Mucosa of descending colon (tissue), 3 donors: Measurements from ENCODE around the gene DMXL1. TPM values are rescaled to one million over a fixed set of nuclear protein-coding genes. Genes with fewer than 3 reads are reported as not detected.
"Not testable (repeated sequence)": the region's sequence is repeated elsewhere in the genome, so short reads cannot be mapped to it uniquely, and the experiment has no call there.

ENCODE experiments used
- ATAC-seq: fragments of 200-7000 bp; cut with Tn5 transposase; one replicate; pipeline ENCODE4 v1.9.1; 2020; ENCODE audit warnings: mild to moderate bottlenecking, moderate library complexity
- DNase-seq, 3 donors: peaks; one replicate each; pipeline ENCODE4 v3.0.0-alpha.2; 2020
- H3K36me3 ChIP-seq: fragments of 200-600 bp; one replicate; pipeline ENCODE4 v1.8.0; 2021; ENCODE audit warnings: low read depth, mild to moderate bottlenecking
- H3K4me1 ChIP-seq: fragments of 200-600 bp; one replicate; pipeline ENCODE4 v1.8.0; 2021; ENCODE audit warnings: low read depth, mild to moderate bottlenecking
- H3K4me3 ChIP-seq: fragments of 200-600 bp; one replicate; pipeline ENCODE4 v1.8.0; 2021; ENCODE audit warnings: mild to moderate bottlenecking
- H3K9me3 ChIP-seq: fragments of 200-600 bp; one replicate; pipeline ENCODE4 v1.8.0; 2021; ENCODE audit warnings: mild to moderate bottlenecking
- intact Hi-C, 2 donors: fragments of 100-400 bp; cut with DNase I in 1 of 2; cut with micrococcal nuclease in 1 of 2; formaldehyde crosslinking; loops; one replicate each; pipeline versions ENCODE4 v1.11.0 to v1.11.1; 2022; cut with DNase I, micrococcal nuclease
- total RNA-seq, 3 donors: library from RNA; stranded (reverse); fragmentation: NEBNext Ultra II Directional in 2 of 3; extraction: Animal tissue kit (Norgen Biotek cat#: 25700) in 2 of 3; gene quantifications; one replicate each; pipeline versions ENCODE4 v1.2.1 to v1.2.4, GENCODE V29; 2021 to 2023
- TF ChIP-seq, protein P1 (sequence below): fragments of 200-600 bp; IDR thresholded peaks from one replicate; pipeline ENCODE4 v1.8.0; 2022; ENCODE audit warnings: antibody characterized with exemption, mild to moderate bottlenecking
- donor health status: DM: no; HTN: no; CAD: no; lungs with moderate emphysema.
- donor health status: DM: no; HTN: no; CAD: no.
- donor health status: DM: no; HTN: yes; CAD: no.

Gene DMXL1
- total RNA-seq, 3 donors from 2014 or later: 34.7 to 60.0 (median 51.0) TPM

- ATAC-seq (no peak), DNase-seq (no peak)
- no peaks in the 10 kb centered on the region for H3K9me3 ChIP-seq
- intact Hi-C loops: no loop called here
- H3K36me3 ChIP-seq: no peaks in the 10 kb centered on the region
- no peak overlapping the region for H3K4me3 ChIP-seq
- TF ChIP-seq, protein P1, sequence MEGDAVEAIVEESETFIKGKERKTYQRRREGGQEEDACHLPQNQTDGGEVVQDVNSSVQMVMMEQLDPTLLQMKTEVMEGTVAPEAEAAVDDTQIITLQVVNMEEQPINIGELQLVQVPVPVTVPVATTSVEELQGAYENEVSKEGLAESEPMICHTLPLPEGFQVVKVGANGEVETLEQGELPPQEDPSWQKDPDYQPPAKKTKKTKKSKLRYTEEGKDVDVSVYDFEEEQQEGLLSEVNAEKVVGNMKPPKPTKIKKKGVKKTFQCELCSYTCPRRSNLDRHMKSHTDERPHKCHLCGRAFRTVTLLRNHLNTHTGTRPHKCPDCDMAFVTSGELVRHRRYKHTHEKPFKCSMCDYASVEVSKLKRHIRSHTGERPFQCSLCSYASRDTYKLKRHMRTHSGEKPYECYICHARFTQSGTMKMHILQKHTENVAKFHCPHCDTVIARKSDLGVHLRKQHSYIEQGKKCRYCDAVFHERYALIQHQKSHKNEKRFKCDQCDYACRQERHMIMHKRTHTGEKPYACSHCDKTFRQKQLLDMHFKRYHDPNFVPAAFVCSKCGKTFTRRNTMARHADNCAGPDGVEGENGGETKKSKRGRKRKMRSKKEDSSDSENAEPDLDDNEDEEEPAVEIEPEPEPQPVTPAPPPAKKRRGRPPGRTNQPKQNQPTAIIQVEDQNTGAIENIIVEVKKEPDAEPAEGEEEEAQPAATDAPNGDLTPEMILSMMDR: no peak
- H3K4me1 ChIP-seq: no peaks in the 10 kb centered on the region
Measured at GRCh38 chr5:119112151-119112550, 41.3 kb downstream of the DMXL1 start.

- intact Hi-C loops: no loop called here
- Histone ChIP-seq H3K9me3 (no peaks in the 10 kb centered on the region), H3K4me1 (no peaks in the 10 kb centered on the region), H3K4me3 (no peak overlapping the region), H3K36me3 (no peaks in the 10 kb centered on the region)
- ATAC-seq (no peak), DNase-seq (no peak)
- TF ChIP-seq, protein P1: no peak
Measured at GRCh38 chr5:119117237-119117636, 46.4 kb downstream of the DMXL1 start.

GRCh38 chr5:119118000-119118399, 47.1 kb downstream of the DMXL1 start:
- Histone ChIP-seq H3K9me3 (no peaks in the 10 kb centered on the region), H3K36me3 (no peaks in the 10 kb centered on the region), H3K4me1 (no peaks in the 10 kb centered on the region), H3K4me3 (no peak overlapping the region)
- DNase-seq: no peak
- TF ChIP-seq, protein P1: no peak
- intact Hi-C loops: no loop called here
- ATAC-seq: no peak

DNA sequence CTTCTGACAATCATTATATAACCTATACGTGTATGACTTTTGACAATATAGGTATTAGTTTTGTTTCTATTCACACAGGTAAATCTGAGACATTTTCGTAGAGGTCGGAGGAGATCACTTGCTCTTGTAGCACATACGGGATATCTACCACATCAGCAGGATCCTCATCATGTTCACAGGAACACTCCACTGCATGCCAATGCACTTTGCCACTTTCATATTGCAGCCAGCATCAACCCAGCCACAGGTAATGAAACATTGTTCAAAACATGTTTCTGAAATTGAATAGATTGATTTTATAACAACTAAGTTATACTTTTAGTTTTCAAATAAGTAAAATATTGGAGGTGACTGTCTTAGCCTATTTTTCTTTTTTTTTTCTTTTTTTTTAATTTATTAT, 50.0 kb downstream of the DMXL1 start:
- no peak for ATAC-seq
- Histone ChIP-seq H3K4me3 (no peak overlapping the region), H3K36me3 (no peaks in the 10 kb centered on the region), H3K4me1 (no peaks in the 10 kb centered on the region), H3K9me3 (no peaks in the 10 kb centered on the region)
- intact Hi-C loops: no loop called here
- DNase-seq: no peak
- TF ChIP-seq, protein P1: no peak

DNA sequence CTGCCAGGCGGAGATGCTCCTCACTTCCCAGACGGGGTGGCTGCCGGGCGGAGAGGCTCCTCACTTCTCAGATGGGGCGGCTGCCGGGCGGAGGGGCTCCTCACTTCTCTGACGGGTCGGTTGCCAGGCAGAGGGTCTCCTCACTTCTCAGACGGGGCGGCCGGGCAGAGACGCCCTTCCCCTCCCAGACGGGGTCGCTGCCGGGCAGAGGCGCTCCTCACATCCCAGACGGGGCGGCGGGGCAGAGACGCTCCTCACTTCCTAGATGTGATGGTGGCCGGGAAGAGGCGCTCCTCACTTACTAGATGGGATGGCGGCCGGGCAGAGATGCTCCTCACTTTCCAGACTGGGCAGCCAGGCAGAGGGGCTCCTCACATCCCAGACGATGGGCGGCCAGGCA, 51.6 kb downstream of the DMXL1 start:
- ATAC-seq, H3K4me3 ChIP-seq, DNase-seq, H3K4me1 ChIP-seq, H3K9me3 ChIP-seq, H3K36me3 ChIP-seq, intact Hi-C loops: not testable (repeated sequence)

- ATAC-seq (no peak), DNase-seq (no peak)
- no peak overlapping the region for H3K4me3 ChIP-seq
- TF ChIP-seq, protein P1: no peak
- intact Hi-C loops: no loop called here
- H3K36me3 ChIP-seq: no peaks in the 10 kb centered on the region
- no peaks in the 10 kb centered on the region for H3K9me3 ChIP-seq
- no peaks in the 10 kb centered on the region for H3K4me1 ChIP-seq
Measured at GRCh38 chr5:119123280-119123679, 52.4 kb downstream of the DMXL1 start.
